WERI-Rb-1 (cell line): ENCODE data around the gene ALOX15B.

Experiments
- DNase-seq: peaks from one replicate; pipeline ENCODE4 v3.0.0-alpha.2; 2020
- H3K27ac ChIP-seq: fragments of 250-450 bp; sonication (Bioruptor Pico); 2 replicates; pipeline ENCODE4 v1.5.1; 2020; ENCODE audit warnings: mild to moderate bottlenecking, moderate library complexity
- H3K27me3 ChIP-seq: fragments of 250-450 bp; sonication (Bioruptor Pico); 2 replicates; pipeline ENCODE4 v1.5.1; 2021; ENCODE audit warnings: mild to moderate bottlenecking, low read depth, moderate library complexity; ENCODE audit not compliant: insufficient read depth, severe bottlenecking
- H3K36me3 ChIP-seq: fragments of 250-450 bp; sonication (Bioruptor Pico); 2 replicates; pipeline ENCODE4 v1.5.1; 2020; ENCODE audit warnings: mild to moderate bottlenecking, moderate library complexity
- H3K4me3 ChIP-seq: 2 replicates; pipeline ENCODE4 v1.5.1; 2011; ENCODE audit warnings: low read depth, mild to moderate bottlenecking, control low read depth, low read length
- H3K9me3 ChIP-seq: fragments of 250-450 bp; sonication (Bioruptor Pico); 2 replicates; pipeline ENCODE4 v1.5.1; 2021; ENCODE audit warnings: mild to moderate bottlenecking, moderate library complexity; ENCODE audit not compliant: severe bottlenecking
- CTCF ChIP-seq: IDR thresholded peaks from 2 replicates; pipeline ENCODE4 v1.5.1; 2011; ENCODE audit warnings: low read depth, mild to moderate bottlenecking, control low read depth, inconsistent platforms, low read length

Gene ALOX15B

GRCh38 chr17:8082292-8082691 is 43.4 kb downstream of the ALOX15B start:
- no peak for DNase-seq
- Histone ChIP-seq H3K36me3 (no peaks in the 10 kb centered on the region), H3K27ac (no peak overlapping the region), H3K27me3 (no peaks in the 10 kb centered on the region), H3K9me3 (no peaks in the 10 kb centered on the region), H3K4me3 (no peak overlapping the region)
- TF ChIP-seq CTCF, result no peak

GRCh38 chr17:8084250-8084649 is 45.4 kb downstream of the ALOX15B start:
- H3K9me3 ChIP-seq, result no peaks in the 10 kb centered on the region
- no peaks in the 10 kb centered on the region for H3K27me3 ChIP-seq
- H3K27ac ChIP-seq, result no peak overlapping the region
- H3K4me3 ChIP-seq, result no peak overlapping the region
- no peak for DNase-seq
- no peak for TF ChIP-seq CTCF
- H3K36me3 ChIP-seq, result no peaks in the 10 kb centered on the region

- H3K9me3 ChIP-seq, result no peaks in the 10 kb centered on the region
- H3K4me3 ChIP-seq, result no peak within 1 kb of the TSS
- DNase-seq, result no peak
- H3K36me3 ChIP-seq, result no peaks in the 10 kb centered on the region
- no peak within 1 kb of the TSS for H3K27ac ChIP-seq
- H3K27me3 ChIP-seq, result no peaks in the 10 kb centered on the region
- no peak for TF ChIP-seq CTCF
These were observed 48.5 kb downstream of the ALOX15B start, which contains the start of gene ALOX12B for GRCh38 chr17:8087075-8087951. Gene ALOX12B (minus strand): TSS chr17:8087716. CDS start chr17:8087442, 274 bp downstream.

- Histone ChIP-seq H3K27me3 (no peaks in the 10 kb centered on the region), H3K9me3 (no peaks in the 10 kb centered on the region), H3K27ac (no peak overlapping the region), H3K36me3 (no peaks in the 10 kb centered on the region), H3K4me3 (no peak overlapping the region)
- no peak for TF ChIP-seq CTCF
- no peak for DNase-seq
These were observed 49.0 kb downstream of the ALOX15B start for GRCh38 chr17:8087952-8088230.

GRCh38 chr17:8089728-8090127 is 50.9 kb downstream of the ALOX15B start:
- no peaks in the 10 kb centered on the region for H3K27me3 ChIP-seq
- H3K27ac ChIP-seq, result no peak overlapping the region
- no peak for TF ChIP-seq CTCF
- no peak overlapping the region for H3K4me3 ChIP-seq
- no peak for DNase-seq
- H3K9me3 ChIP-seq, result no peaks in the 10 kb centered on the region
- H3K36me3 ChIP-seq, result no peaks in the 10 kb centered on the region
